ENCODE results near the gene PI4K2A. TPM values are rescaled to one million over a fixed set of nuclear protein-coding genes. Genes with fewer than 3 reads are reported as not detected.

PI4K2A gene
- total and polyA plus RNA-seq, 2 of the 13 experiments (the other 11 are each of a cell fraction or from before 2014, with no cell fraction given) = 10.9 to 14.3 TPM

- Histone ChIP-seq H3K27ac (ENCODE audit: extremely low read length, insufficient read depth, low read length) (no peak overlapping the region), H2AFZ (ENCODE audit: low read length) (no peak overlapping the region), H3K9me3 (ENCODE audit: low read length) (no peaks in the 10 kb centered on the region), H3K79me2 (ENCODE audit: insufficient read depth, low read length) (no peaks in the 10 kb centered on the region), H4K20me1 (ENCODE audit: insufficient read depth, low read length) (no peaks in the 10 kb centered on the region), H3K4me1 (ENCODE audit: insufficient read depth, low read length) (peaks cover 35% of the 10 kb centered on the region), H3K27me3 (ENCODE audit: control insufficient read depth in 1 of 2, insufficient read depth in 2 of 2, low read length in 2 of 2) (peaks cover 0 to 5% of the 10 kb centered on the region in 2 experiments; a peak in 2 of 5 replicates), H3K4me2 (ENCODE audit: low read depth, low read length) (no peak overlapping the region), H3K4me3 (replicated peaks in 1 of 3; ENCODE audit: insufficient read depth in 1 of 3, low read depth in 2 of 3, low read length in 3 of 3) (no peak overlapping the region), H3K9ac (ENCODE audit: insufficient read depth, low read depth, low read length) (no peak overlapping the region), H3K36me3 (replicated peaks in 1 of 2; ENCODE audit: control insufficient read depth in 1 of 2, insufficient read depth in 2 of 2, low read length in 2 of 2) (no peaks in the 10 kb centered on the region)
- BruUV-seq (replicated peaks) = no TSS peak
- in situ Hi-C loops (cut with HindIII; ENCODE audit: extremely low pct_ligation_motif_present, low pct_unique_long_range_greater_than_20kb) = no loop called here
- FAIRE-seq (no peak), DNase-seq (ENCODE audit: low spot score) (no peak), ATAC-seq (no peak)
- peak; percentile 16; the same call in 1 of the 2 replicates for TF ChIP-seq CEBPB (IDR thresholded peaks at IDR 0.05; ENCODE audit: borderline replicate concordance, low read depth, low read length)
- no peak for TF ChIP-seq NCOA2 (CRISPR knock-in tag; IDR thresholded peaks at IDR 0.05)
- TF ChIP-seq ZNF317 (CRISPR knock-in tag; IDR thresholded peaks at IDR 0.05) = 0 out of 2 replicates have a peak, but pooled peaks have one; percentile 31
- WGBS (ENCODE audit: low lambda C conversion rate) = 10% methylated on average over 8 of the region's 9 CpGs
- intact Hi-C loops (cut with micrococcal nuclease; ENCODE audit: unreplicated experiment) = no loop called here
- POLR2A ChIA-PET = no interaction called here
- CTCF ChIA-PET (ENCODE audit: low intra/inter-chr PET ratio, low total read pairs) = no interaction called here
Measured at GRCh38 chr10:97711640-97712572, 71.4 kb downstream of the PI4K2A start.

- intact Hi-C loops (cut with micrococcal nuclease; ENCODE audit: unreplicated experiment) = no loop called here
- ATAC-seq = no peak
Measured at GRCh38 chr10:97713339-97713825, 72.9 kb downstream of the PI4K2A start, which contains the start of gene MARVELD1. MARVELD1 (plus strand) TSS chr10:97713730; CDS start chr10:97713877, 147 bp downstream.

More at GRCh38 chr10:97713339-97713825, 72.9 kb downstream of the PI4K2A start, which contains the start of gene MARVELD1:
- Histone ChIP-seq H4K20me1 (ENCODE audit: insufficient read depth, low read length) (no peaks in the 10 kb centered on the region), H3K4me1 (ENCODE audit: insufficient read depth, low read length) (peaks cover 26% of the 10 kb centered on the region), H3K27me3 (ENCODE audit: control insufficient read depth in 1 of 2, insufficient read depth in 2 of 2, low read length in 2 of 2) (peaks cover 0 to 8% of the 10 kb centered on the region in 2 experiments; a peak in 2 of 5 replicates), H3K4me2 (ENCODE audit: low read depth, low read length) (no peak within 1 kb of the TSS), H3K79me2 (ENCODE audit: insufficient read depth, low read length) (no peaks in the 10 kb centered on the region), H3K4me3 (replicated peaks in 1 of 3; ENCODE audit: insufficient read depth in 1 of 3, low read depth in 2 of 3, low read length in 3 of 3) (no peak within 1 kb of the TSS), H3K27ac (ENCODE audit: extremely low read length, insufficient read depth, low read length) (no peak within 1 kb of the TSS), H3K9ac (ENCODE audit: insufficient read depth, low read depth, low read length) (no peak within 1 kb of the TSS), H3K9me3 (ENCODE audit: low read length) (no peaks in the 10 kb centered on the region), H3K36me3 (replicated peaks in 1 of 2; ENCODE audit: control insufficient read depth in 1 of 2, insufficient read depth in 2 of 2, low read length in 2 of 2) (no peaks in the 10 kb centered on the region), H2AFZ (ENCODE audit: low read length) (no peak within 1 kb of the TSS)
- POLR2A ChIA-PET = no interaction called here
- WGBS (ENCODE audit: low lambda C conversion rate) = 85% methylated on average over 34 of the region's 37 CpGs
- in situ Hi-C loops (cut with HindIII; ENCODE audit: extremely low pct_ligation_motif_present, low pct_unique_long_range_greater_than_20kb) = no loop called here
- BruUV-seq (replicated peaks) = no TSS peak
- TF ChIP-seq SP1 (IDR thresholded peaks at IDR 0.05) = no peak
- TF ChIP-seq SP1 (CRISPR knock-in tag; IDR thresholded peaks at IDR 0.05) = no peak
- TF ChIP-seq NFYC (CRISPR knock-in tag; IDR thresholded peaks at IDR 0.05) = no peak
- no peak for TF ChIP-seq ZNF766 (CRISPR knock-in tag; IDR thresholded peaks at IDR 0.05; ENCODE audit: borderline replicate concordance)
- CTCF ChIA-PET (ENCODE audit: low intra/inter-chr PET ratio, low total read pairs) = no interaction called here
- no peak for FAIRE-seq
- no peak for DNase-seq (ENCODE audit: low spot score)
